BE2C (cell line): ENCODE data around the gene SNTA1.

Source experiments
- DNase-seq: peaks from one replicate; pipeline ENCODE4 v3.0.0-alpha.2; 2020
- H3K27me3 ChIP-seq: fragments of 250-450 bp; sonication (Bioruptor Pico); 2 replicates; pipeline ENCODE4 v1.5.1; 2020; ENCODE audit warnings: mild to moderate bottlenecking
- H3K36me3 ChIP-seq: fragments of 250-450 bp; sonication (Bioruptor Pico); 2 replicates; pipeline ENCODE4 v1.5.1; 2020; ENCODE audit warnings: mild to moderate bottlenecking
- H3K4me1 ChIP-seq: fragments of 250-450 bp; sonication (Bioruptor Pico); 2 replicates; pipeline ENCODE4 v1.5.1; 2020
- H3K4me3 ChIP-seq: 2 replicates; pipeline ENCODE4 v1.5.1; 2011; ENCODE audit warnings: low read depth, low read length
- H3K9me3 ChIP-seq: fragments of 250-450 bp; sonication (Bioruptor Pico); 2 replicates; pipeline ENCODE4 v1.5.1; 2020
- TF ChIP-seq, protein P1 (sequence below): IDR thresholded peaks from 2 replicates; pipeline ENCODE4 v1.5.1; 2012; ENCODE audit warnings: mild to moderate bottlenecking, low read depth, low read length

SNTA1 gene

DNA sequence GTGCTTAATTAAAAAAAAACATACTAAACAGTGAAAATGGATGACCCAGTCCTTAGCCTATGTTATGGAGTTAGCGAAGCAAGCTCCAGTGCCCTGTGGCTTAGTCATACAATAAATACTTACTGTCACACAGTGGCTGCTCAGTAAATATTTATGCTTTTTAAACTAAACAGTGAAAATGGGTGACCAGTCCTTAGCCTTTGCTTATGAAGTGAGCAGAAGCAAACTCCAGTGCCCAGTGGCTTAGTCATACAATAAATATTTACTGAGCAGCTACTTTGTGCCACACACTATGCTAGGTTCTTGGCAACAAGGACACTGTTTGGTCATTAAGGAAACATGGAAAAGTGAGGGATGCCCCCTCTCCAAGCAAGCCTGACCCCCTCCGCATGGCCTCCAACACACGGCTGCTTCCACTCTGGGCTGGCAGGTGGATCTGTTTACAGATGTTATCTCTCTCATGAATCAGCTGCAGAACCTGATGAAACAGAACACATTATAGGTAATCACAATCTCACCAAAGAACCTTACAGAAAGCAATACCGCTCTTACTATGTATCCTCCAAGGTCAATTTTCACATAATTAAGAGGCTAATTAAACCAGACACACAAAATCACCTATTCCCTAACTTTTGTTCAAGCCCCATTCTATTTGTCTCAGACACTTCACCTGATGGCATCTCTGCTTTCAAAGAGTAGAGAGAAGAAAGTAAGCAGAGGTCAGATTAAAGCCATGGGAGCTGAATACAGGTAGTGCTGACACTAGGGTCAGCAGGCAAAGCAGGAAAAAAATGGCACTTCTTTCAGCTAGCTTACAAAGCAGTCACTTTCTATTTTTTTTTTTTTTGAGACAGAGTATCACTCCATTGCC is 69.6 kb downstream of the SNTA1 start:
- H3K4me1 ChIP-seq: no peaks in the 10 kb centered on the region
- H3K27me3 ChIP-seq: no peaks in the 10 kb centered on the region
- TF ChIP-seq, protein P1, sequence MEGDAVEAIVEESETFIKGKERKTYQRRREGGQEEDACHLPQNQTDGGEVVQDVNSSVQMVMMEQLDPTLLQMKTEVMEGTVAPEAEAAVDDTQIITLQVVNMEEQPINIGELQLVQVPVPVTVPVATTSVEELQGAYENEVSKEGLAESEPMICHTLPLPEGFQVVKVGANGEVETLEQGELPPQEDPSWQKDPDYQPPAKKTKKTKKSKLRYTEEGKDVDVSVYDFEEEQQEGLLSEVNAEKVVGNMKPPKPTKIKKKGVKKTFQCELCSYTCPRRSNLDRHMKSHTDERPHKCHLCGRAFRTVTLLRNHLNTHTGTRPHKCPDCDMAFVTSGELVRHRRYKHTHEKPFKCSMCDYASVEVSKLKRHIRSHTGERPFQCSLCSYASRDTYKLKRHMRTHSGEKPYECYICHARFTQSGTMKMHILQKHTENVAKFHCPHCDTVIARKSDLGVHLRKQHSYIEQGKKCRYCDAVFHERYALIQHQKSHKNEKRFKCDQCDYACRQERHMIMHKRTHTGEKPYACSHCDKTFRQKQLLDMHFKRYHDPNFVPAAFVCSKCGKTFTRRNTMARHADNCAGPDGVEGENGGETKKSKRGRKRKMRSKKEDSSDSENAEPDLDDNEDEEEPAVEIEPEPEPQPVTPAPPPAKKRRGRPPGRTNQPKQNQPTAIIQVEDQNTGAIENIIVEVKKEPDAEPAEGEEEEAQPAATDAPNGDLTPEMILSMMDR: no peak
- no peak overlapping the region for H3K4me3 ChIP-seq
- no peak for DNase-seq
- H3K36me3 ChIP-seq: peaks cover 66% of the 10 kb centered on the region
- H3K9me3 ChIP-seq: no peaks in the 10 kb centered on the region

DNA sequence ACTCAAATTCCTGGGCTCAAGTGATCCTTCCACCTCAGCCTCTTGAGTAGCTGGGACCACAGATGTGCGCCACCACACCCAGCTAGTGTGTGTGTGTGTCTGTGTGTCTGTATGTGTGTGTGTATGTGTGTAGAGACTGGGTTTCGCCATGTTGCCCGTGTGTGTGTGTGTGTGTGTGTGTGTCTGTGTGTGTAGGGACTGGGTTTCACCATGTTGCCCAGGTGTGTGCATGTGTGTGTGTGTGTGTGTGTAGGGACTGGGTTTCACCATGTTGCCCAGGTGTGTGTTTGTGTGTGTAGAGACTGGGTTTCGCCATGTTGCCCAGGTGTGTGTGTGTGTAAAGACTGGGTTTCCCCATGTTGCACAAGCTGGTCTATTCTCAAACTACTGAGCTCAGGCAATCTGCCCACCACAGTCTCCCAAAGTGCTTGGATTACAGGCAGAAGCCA is 70.5 kb downstream of the SNTA1 start:
- peaks cover 63% of the 10 kb centered on the region for H3K36me3 ChIP-seq
- DNase-seq: no peak
- TF ChIP-seq, protein P1: no peak

DNA sequence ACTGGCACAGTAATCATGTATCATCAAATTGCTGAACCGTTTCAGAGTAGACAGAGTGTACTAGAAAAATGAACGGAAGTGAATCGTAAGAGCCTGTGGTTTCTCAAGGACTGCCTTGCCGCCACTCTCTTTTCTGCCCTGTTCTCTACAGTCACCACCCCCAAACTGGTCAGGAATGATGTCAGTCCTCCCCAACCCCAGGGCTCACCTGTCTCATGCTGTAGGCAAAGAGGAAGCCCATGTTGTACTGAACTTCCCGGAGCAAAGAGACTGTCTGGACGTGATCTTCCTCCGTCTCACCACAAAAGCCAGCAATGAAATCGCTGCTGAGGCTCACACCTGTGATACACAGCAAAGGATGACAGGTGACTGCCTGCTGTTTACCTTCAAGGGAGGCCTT is 73.3 kb downstream of the SNTA1 start:
- H3K4me3 ChIP-seq: no peak overlapping the region
- no peak for DNase-seq
- TF ChIP-seq, protein P1: no peak
- no peaks in the 10 kb centered on the region for H3K27me3 ChIP-seq
- H3K4me1 ChIP-seq: no peaks in the 10 kb centered on the region
- no peaks in the 10 kb centered on the region for H3K9me3 ChIP-seq
- peaks cover 65% of the 10 kb centered on the region for H3K36me3 ChIP-seq

More for the DNA sequence above, 70.5 kb downstream of the SNTA1 start:
- Histone ChIP-seq H3K4me1 (no peaks in the 10 kb centered on the region), H3K4me3 (no peak overlapping the region), H3K9me3 (no peaks in the 10 kb centered on the region), H3K27me3 (no peaks in the 10 kb centered on the region)

DNA sequence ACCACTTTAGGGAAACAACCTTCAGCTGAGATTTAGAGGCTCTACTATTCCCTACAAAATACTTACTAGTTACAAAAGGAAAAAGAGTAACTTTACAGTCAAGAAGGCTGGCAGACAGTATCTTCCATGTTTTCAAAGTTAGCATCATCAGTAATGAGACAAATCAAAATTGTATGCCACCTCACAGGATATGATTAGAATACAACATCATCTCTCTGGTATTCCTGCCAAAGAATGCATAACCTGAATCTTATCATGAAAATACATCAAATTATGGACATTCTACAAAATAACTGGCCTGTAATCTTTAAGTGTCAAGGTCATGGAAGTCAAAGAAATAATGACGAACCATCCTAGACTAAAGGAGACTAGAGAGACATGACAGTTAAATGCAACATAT is 80.7 kb downstream of the SNTA1 start:
- H3K27me3 ChIP-seq: no peaks in the 10 kb centered on the region
- H3K9me3 ChIP-seq: no peaks in the 10 kb centered on the region
- no peaks in the 10 kb centered on the region for H3K4me1 ChIP-seq
- no peak for DNase-seq
- TF ChIP-seq, protein P1: no peak
- no peak overlapping the region for H3K4me3 ChIP-seq
- H3K36me3 ChIP-seq: peaks cover 64% of the 10 kb centered on the region

- Histone ChIP-seq H3K36me3 (peaks cover 45% of the 10 kb centered on the region), H3K9me3 (no peaks in the 10 kb centered on the region), H3K27me3 (no peaks in the 10 kb centered on the region), H3K4me3 (no peak overlapping the region), H3K4me1 (no peaks in the 10 kb centered on the region)
- DNase-seq: no peak
- TF ChIP-seq, protein P1: no peak
Measured at GRCh38 chr20:33359399-33360261, 83.9 kb downstream of the SNTA1 start.
